SU-DHL-6 (cell line): ENCODE measurements around the gene MCM3.

ENCODE experiments used
- H2AFZ ChIP-seq: fragments of 200-600 bp; sonication (generic); 2 replicates; pipeline ENCODE4 v1.6.1; 2014; ENCODE audit warnings: low read depth, mild to moderate bottlenecking, moderate library complexity, mixed read lengths, antibody characterized with exemption, low read length; ENCODE audit not compliant: severe bottlenecking
- H3F3A ChIP-seq: fragments of 200-600 bp; shearing (Covaris generic); 2 replicates; pipeline ENCODE4 v1.6.0; 2016; ENCODE audit warnings: antibody characterized with exemption, mild to moderate bottlenecking; ENCODE audit not compliant: insufficient read depth
- H3K27ac ChIP-seq: fragments of 200-600 bp; sonication (generic); 2 replicates; pipeline ENCODE4 v1.5.1; 2016; ENCODE audit warnings: low read depth, mild to moderate bottlenecking, low read length, moderate library complexity, mixed read lengths
- H3K27me3 ChIP-seq: fragments of 200-600 bp; sonication (generic), shearing (Covaris generic); 2 replicates; pipeline ENCODE4 v1.6.0; 2014; ENCODE audit warnings: mild to moderate bottlenecking, low read length
- H3K36me3 ChIP-seq: fragments of 200-600 bp; sonication (generic); 2 replicates; pipeline ENCODE4 v1.6.1; 2014; ENCODE audit warnings: mild to moderate bottlenecking, low read length, mixed read lengths
- H3K4me2 ChIP-seq: fragments of 300-600, 200-600 bp; shearing (Covaris generic), sonication (generic); 2 replicates; pipeline ENCODE4 v1.6.0; 2014; ENCODE audit warnings: low read length, low read depth, mild to moderate bottlenecking; ENCODE audit not compliant: poor library complexity, severe bottlenecking
- H3K4me3 ChIP-seq: fragments of 200-600 bp; sonication (generic); 2 replicates; pipeline ENCODE4 v1.5.1; 2014; ENCODE audit warnings: antibody characterized with exemption, low read length, mild to moderate bottlenecking, mixed read lengths; ENCODE audit not compliant: insufficient read depth, poor library complexity, severe bottlenecking
- H3K79me2 ChIP-seq: fragments of 200-600 bp; sonication (generic); 2 replicates; pipeline ENCODE4 v1.6.1; 2014; ENCODE audit warnings: mild to moderate bottlenecking, low read length, moderate library complexity; ENCODE audit not compliant: insufficient read depth
- H3K9ac ChIP-seq: fragments of 200-600 bp; sonication (generic); 2 replicates; pipeline ENCODE4 v1.7.0; 2014; ENCODE audit warnings: mild to moderate bottlenecking, low read length
- H3K9me2 ChIP-seq: fragments of 200-600 bp; sonication (generic); replicated peaks from 2 replicates; pipeline ENCODE4 v1.6.1; 2014; ENCODE audit warnings: low read length; ENCODE audit not compliant: insufficient read depth
- H3K9me3 ChIP-seq: fragments of 200-600 bp; sonication (generic); 2 replicates; pipeline ENCODE4 v1.6.1; 2014; ENCODE audit warnings: low read length, mixed read lengths; ENCODE audit not compliant: insufficient read depth
- H4K20me1 ChIP-seq: fragments of 200-600 bp; sonication (generic); 2 replicates; pipeline ENCODE4 v1.6.1; 2014; ENCODE audit warnings: low read depth, mild to moderate bottlenecking, antibody characterized with exemption, low read length, moderate library complexity, mixed read lengths
- CTCF ChIP-seq: fragments of 200-600 bp; sonication (generic); IDR thresholded peaks from one replicate; pipeline ENCODE4 v1.5.1; 2017; ENCODE audit warnings: antibody characterized with exemption, mild to moderate bottlenecking, low read length, moderate library complexity; ENCODE audit not compliant: insufficient read depth, poor library complexity, severe bottlenecking
- EZH2phosphoT487 ChIP-seq: fragments of 200-600 bp; sonication (generic), shearing (Covaris generic); conservative IDR thresholded peaks from 2 replicates; pipeline ENCODE4 v1.6.1; 2018; ENCODE audit warnings: mild to moderate bottlenecking, antibody characterized with exemption, low read length, moderate library complexity, mixed read lengths

MCM3 gene

GRCh38 chr6:52244400-52244799, 40.1 kb downstream of the MCM3 start, which contains the start of gene IL17F:
IL17F (minus strand) TSS chr6:52244500; CDS start chr6:52244429, 71 bp downstream.
- Histone ChIP-seq H3K4me2 (no peak within 1 kb of the TSS), H2AFZ (no peak within 1 kb of the TSS), H3K9me2 (no peaks in the 10 kb centered on the region), H3K4me3 (no peak within 1 kb of the TSS), H3K36me3 (no peaks in the 10 kb centered on the region), H4K20me1 (no peaks in the 10 kb centered on the region), H3K27ac (no peak within 1 kb of the TSS), H3K79me2 (no peaks in the 10 kb centered on the region), H3F3A (no peaks in the 10 kb centered on the region), H3K27me3 (peaks cover 4% of the 10 kb centered on the region; the same call in 1 of the 2 replicates), H3K9me3 (no peaks in the 10 kb centered on the region), H3K9ac (no peak within 1 kb of the TSS)
- TF ChIP-seq CTCF (no peak), EZH2phosphoT487 (no peak)

- no peaks in the 10 kb centered on the region for H3K9me2 ChIP-seq
- no peak overlapping the region for H3K27ac ChIP-seq
- no peaks in the 10 kb centered on the region for H3F3A ChIP-seq
Observed at GRCh38 chr6:52243282-52243893, 41.2 kb downstream of the MCM3 start.

GRCh38 chr6:52241819-52242218, 42.7 kb downstream of the MCM3 start:
- no peak overlapping the region for H3K4me2 ChIP-seq
- no peak overlapping the region for H2AFZ ChIP-seq
- H3K27me3 ChIP-seq: peaks cover 2% of the 10 kb centered on the region; the same call in 1 of the 2 replicates
- TF ChIP-seq EZH2phosphoT487 (no peak), CTCF (no peak)
- no peak overlapping the region for H3K9ac ChIP-seq
- no peaks in the 10 kb centered on the region for H3K79me2 ChIP-seq
- no peaks in the 10 kb centered on the region for H3F3A ChIP-seq
- no peak overlapping the region for H3K27ac ChIP-seq
- no peaks in the 10 kb centered on the region for H3K36me3 ChIP-seq
- H3K9me2 ChIP-seq: no peaks in the 10 kb centered on the region
- no peaks in the 10 kb centered on the region for H4K20me1 ChIP-seq
- no peaks in the 10 kb centered on the region for H3K9me3 ChIP-seq
- H3K4me3 ChIP-seq: no peak overlapping the region

More at GRCh38 chr6:52243282-52243893, 41.2 kb downstream of the MCM3 start:
- H3K79me2 ChIP-seq: no peaks in the 10 kb centered on the region
- H3K36me3 ChIP-seq: no peaks in the 10 kb centered on the region
- H3K27me3 ChIP-seq: peaks cover 2% of the 10 kb centered on the region; the same call in 1 of the 2 replicates
- no peak overlapping the region for H3K4me3 ChIP-seq
- no peaks in the 10 kb centered on the region for H3K9me3 ChIP-seq
- TF ChIP-seq EZH2phosphoT487 (no peak), CTCF (no peak)
- H3K9ac ChIP-seq: no peak overlapping the region
- no peaks in the 10 kb centered on the region for H4K20me1 ChIP-seq
- no peak overlapping the region for H3K4me2 ChIP-seq
- no peak overlapping the region for H2AFZ ChIP-seq
